GM23338 (cell line): ENCODE results near the gene EVC. TPM values are rescaled to one million over a fixed set of nuclear protein-coding genes. Genes with fewer than 3 reads are reported as not detected.

Experiments used
- ATAC-seq: fragments of 200-7000 bp; cut with Tn5 transposase; 3 replicates; pipeline ENCODE4 v1.9.1; 2020
- DNase-seq: peaks from one replicate; pipeline ENCODE4 v3.0.0-alpha.2; 2015; ENCODE audit warnings: low spot score
- H2AFZ ChIP-seq: fragments of 200-600 bp; sonication (generic); 2 replicates; pipeline ENCODE4 v1.8.0; 2016; ENCODE audit warnings: antibody characterized with exemption, mild to moderate bottlenecking, moderate library complexity
- H3F3A ChIP-seq: fragments of 200-600 bp; sonication (generic); replicated peaks from 2 replicates; pipeline ENCODE4 v1.8.0; 2017; ENCODE audit warnings: antibody characterized with exemption, mixed run types, low read depth
- H3K27ac ChIP-seq: fragments of 200-600 bp; sonication (generic); 2 replicates; pipeline ENCODE4 v1.6.1; 2016; ENCODE audit warnings: low read depth
- H3K27me3 ChIP-seq: fragments of 200-600 bp; sonication (generic); 2 replicates; pipeline ENCODE4 v1.8.0; 2016; ENCODE audit warnings: mild to moderate bottlenecking, mixed run types, moderate library complexity; ENCODE audit not compliant: insufficient read depth
- H3K36me3 ChIP-seq: fragments of 200-600 bp; sonication (generic); 2 replicates; pipeline ENCODE4 v1.8.0; 2016; ENCODE audit warnings: mild to moderate bottlenecking; ENCODE audit not compliant: insufficient read depth
- H3K4me1 ChIP-seq: fragments of 200-600 bp; sonication (generic); 2 replicates; pipeline ENCODE4 v1.8.0; 2016; ENCODE audit warnings: mild to moderate bottlenecking, moderate library complexity; ENCODE audit not compliant: insufficient read depth
- H3K4me2 ChIP-seq: fragments of 200-600 bp; sonication (generic); 2 replicates; pipeline ENCODE4 v1.7.1; 2017; ENCODE audit warnings: mixed run types
- H3K4me3 ChIP-seq: fragments of 200-600 bp; sonication (generic); 2 replicates; pipeline ENCODE4 v1.6.1; 2016; ENCODE audit warnings: mixed run types
- H3K79me2 ChIP-seq: fragments of 200-600 bp; sonication (generic); replicated peaks from 2 replicates; pipeline ENCODE4 v1.8.0; 2017; ENCODE audit warnings: mild to moderate bottlenecking; ENCODE audit not compliant: insufficient read depth
- H3K9me2 ChIP-seq: fragments of 200-600 bp; sonication (generic); 2 replicates; pipeline ENCODE4 v1.8.0; 2017; ENCODE audit not compliant: insufficient read depth
- H4K20me1 ChIP-seq: fragments of 200-600 bp; sonication (generic); replicated peaks from 2 replicates; pipeline ENCODE4 v1.8.0; 2017; ENCODE audit warnings: mild to moderate bottlenecking; ENCODE audit not compliant: insufficient read depth
- H3K27ac Mint-ChIP-seq: 2 replicates; pipeline ENCODE4 v1.8.0; 2020; ENCODE audit warnings: inconsistent platforms, mild to moderate bottlenecking, moderate library complexity, mixed read lengths
- H3K27me3 Mint-ChIP-seq: 3 replicates; pipeline ENCODE4 v1.8.0; 2022; ENCODE audit warnings: low read depth, mild to moderate bottlenecking, moderate library complexity, mixed read lengths, inconsistent platforms; ENCODE audit not compliant: insufficient read depth, poor library complexity
- H3K36me3 Mint-ChIP-seq: 3 replicates; pipeline ENCODE4 v1.8.0; 2021; ENCODE audit warnings: low read depth, mild to moderate bottlenecking, inconsistent platforms, moderate library complexity, mixed read lengths
- H3K4me1 Mint-ChIP-seq: 3 replicates; pipeline ENCODE4 v1.8.0; 2020; ENCODE audit warnings: mild to moderate bottlenecking, inconsistent platforms, mixed read lengths
- H3K4me3 Mint-ChIP-seq: 3 replicates; pipeline ENCODE4 v1.8.0; 2021; ENCODE audit warnings: moderate library complexity, mild to moderate bottlenecking, inconsistent platforms, mixed read lengths
- H3K9me3 Mint-ChIP-seq: 3 replicates; pipeline ENCODE4 v1.8.0; 2020; ENCODE audit warnings: moderate library complexity, mild to moderate bottlenecking, inconsistent platforms, mixed read lengths
- CREB1 ChIP-seq: fragments of 250-450 bp; sonication (Bioruptor Pico); IDR thresholded peaks from 2 replicates; pipeline ENCODE4 v1.5.0; 2020; ENCODE audit warnings: low read depth, mild to moderate bottlenecking, moderate library complexity
- EZH2 ChIP-seq: fragments of 200-600 bp; sonication (generic); IDR thresholded peaks from one replicate; pipeline ENCODE4 v1.8.0; 2017; ENCODE audit warnings: antibody characterized with exemption, mild to moderate bottlenecking, low read depth; ENCODE audit not compliant: unreplicated experiment
- EZH2phosphoT487 ChIP-seq: fragments of 200-600 bp; sonication (generic); IDR thresholded peaks from one replicate; pipeline ENCODE4 v1.8.1; 2018; ENCODE audit warnings: antibody characterized with exemption; ENCODE audit not compliant: unreplicated experiment
- JUNB ChIP-seq: IDR thresholded peaks from one replicate; pipeline ENCODE4 v1.6.1; 2016; ENCODE audit warnings: antibody characterized with exemption; ENCODE audit not compliant: unreplicated experiment
- NANOG ChIP-seq: IDR thresholded peaks from 2 replicates; pipeline ENCODE4 v1.6.1; 2016; ENCODE audit warnings: antibody characterized with exemption, borderline replicate concordance
- POLR2AphosphoS5 ChIP-seq: IDR thresholded peaks from 2 replicates; pipeline ENCODE4 v1.6.1; 2016; ENCODE audit warnings: antibody characterized with exemption, low read depth
- STAT1 ChIP-seq: IDR thresholded peaks from one replicate; pipeline ENCODE4 v1.6.1; 2016; ENCODE audit warnings: antibody characterized with exemption; ENCODE audit not compliant: unreplicated experiment
- ZNF114 ChIP-seq: fragments of 250-450 bp; sonication (Bioruptor Pico); IDR thresholded peaks from 2 replicates; pipeline ENCODE4 v1.5.0; 2020; ENCODE audit warnings: mild to moderate bottlenecking, moderate library complexity
- ZNF331 ChIP-seq: fragments of 250-450 bp; sonication (Bioruptor Pico); IDR thresholded peaks from 2 replicates; pipeline ENCODE4 v1.5.0; 2020; ENCODE audit warnings: low read depth, mild to moderate bottlenecking, moderate library complexity
- polyA plus RNA-seq: library from polyadenylated mRNA; unstranded; fragments of >200 nt; fragmentation: Nextera tagmentation; extraction: Ambion mirVana; gene quantifications from 2 replicates; pipeline ENCODE4 v1.2.1, GENCODE V29; 2016
- total RNA-seq: library from RNA; depleted of rRNA; stranded (reverse); fragments of >200 nt; shearing (Covaris generic); gene quantifications from 2 replicates; pipeline ENCODE4 v1.2.3, GENCODE V29; 2014
- TF ChIP-seq, protein P1 (sequence below): IDR thresholded peaks from 2 replicates; pipeline ENCODE4 v1.6.1; 2016; ENCODE audit warnings: antibody characterized with exemption
- TF ChIP-seq, protein P2 (sequence below): fragments of 250-450 bp; sonication (Bioruptor Pico); IDR thresholded peaks from 2 replicates; pipeline ENCODE4 v1.5.0; 2020; ENCODE audit warnings: mild to moderate bottlenecking, moderate library complexity
- TF ChIP-seq, protein P3 (sequence below): IDR thresholded peaks from one replicate; pipeline ENCODE4 v1.6.1; 2018; ENCODE audit warnings: antibody characterized with exemption; ENCODE audit not compliant: unreplicated experiment
- TF ChIP-seq, protein P4 (sequence below), 2 experiments: fragments of 200-600 bp in 1 of 2; sonication (generic) in 1 of 2; conservative IDR thresholded peaks; 2 replicates each; pipeline versions ENCODE4 v1.5.1 to v1.6.1; 2016 to 2017; ENCODE audit warnings: antibody characterized with exemption in 2 of 2, low read depth in 2 of 2, mild to moderate bottlenecking in 2 of 2, moderate library complexity in 1 of 2

Gene EVC
- total and polyA plus RNA-seq, 2 experiments from 2014 or later, result 1.7 to 12.8 TPM

DNA sequence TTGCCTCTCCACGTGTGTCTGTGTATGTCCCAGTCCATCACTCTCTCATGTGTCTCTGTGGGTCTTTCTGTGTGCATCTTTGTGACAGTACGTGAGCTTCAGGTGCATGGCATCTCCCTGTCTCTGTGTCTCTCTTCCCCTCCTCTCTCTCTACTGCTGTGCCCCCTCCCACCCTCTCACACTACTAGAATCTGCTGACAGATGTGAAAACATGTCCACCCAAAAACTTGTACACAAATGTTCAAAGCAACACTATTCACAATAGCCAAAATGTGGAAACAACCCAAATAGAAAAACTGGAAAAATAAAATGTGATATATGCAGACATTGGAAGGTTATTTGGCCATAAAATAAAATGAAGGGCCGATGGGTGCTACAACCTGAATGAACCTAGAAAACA is 10.0 kb downstream of the EVC start (continued):
- TF ChIP-seq, protein P1, sequence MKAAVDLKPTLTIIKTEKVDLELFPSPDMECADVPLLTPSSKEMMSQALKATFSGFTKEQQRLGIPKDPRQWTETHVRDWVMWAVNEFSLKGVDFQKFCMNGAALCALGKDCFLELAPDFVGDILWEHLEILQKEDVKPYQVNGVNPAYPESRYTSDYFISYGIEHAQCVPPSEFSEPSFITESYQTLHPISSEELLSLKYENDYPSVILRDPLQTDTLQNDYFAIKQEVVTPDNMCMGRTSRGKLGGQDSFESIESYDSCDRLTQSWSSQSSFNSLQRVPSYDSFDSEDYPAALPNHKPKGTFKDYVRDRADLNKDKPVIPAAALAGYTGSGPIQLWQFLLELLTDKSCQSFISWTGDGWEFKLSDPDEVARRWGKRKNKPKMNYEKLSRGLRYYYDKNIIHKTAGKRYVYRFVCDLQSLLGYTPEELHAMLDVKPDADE, result no peak
- no peak for TF ChIP-seq EZH2
- no peak for TF ChIP-seq ZNF331 (CRISPR knock-in tag)
- no peak for TF ChIP-seq JUNB

DNA sequence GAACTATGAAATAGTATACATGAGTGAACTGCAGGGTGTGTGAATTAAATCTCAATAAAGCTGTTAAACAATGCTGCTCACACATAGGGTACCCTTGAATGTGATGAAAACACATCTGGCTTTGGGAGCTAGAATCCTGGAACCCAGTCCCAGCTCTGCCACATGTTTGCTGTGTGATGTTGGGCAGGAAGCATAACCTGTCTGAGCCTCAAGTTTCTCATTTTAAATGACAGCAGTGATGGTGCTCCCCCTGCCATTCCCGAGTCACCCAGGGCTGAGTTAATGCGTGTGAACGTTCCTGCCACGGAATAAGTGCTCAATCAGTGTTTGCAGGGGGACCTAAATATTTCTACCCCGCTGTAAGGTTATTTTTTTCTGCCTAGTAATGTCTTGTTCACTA is 10.9 kb downstream of the EVC start:
- H3K36me3 Mint-ChIP-seq, result peaks cover 20% of the 10 kb centered on the region
- no peaks in the 10 kb centered on the region for H3K9me3 Mint-ChIP-seq
- no peak overlapping the region for H3K4me3 ChIP-seq
- H4K20me1 ChIP-seq, result no peaks in the 10 kb centered on the region; the same call in none of the 2 replicates
- H3F3A ChIP-seq, result no peaks in the 10 kb centered on the region
- H3K4me1 Mint-ChIP-seq, result peaks cover 14% of the 10 kb centered on the region
- H3K27ac ChIP-seq, result no peak overlapping the region
- ATAC-seq, result no peak
- no peaks in the 10 kb centered on the region for H3K4me1 ChIP-seq
- DNase-seq, result no peak
- H3K27me3 ChIP-seq, result no peaks in the 10 kb centered on the region
- no peak overlapping the region for H2AFZ ChIP-seq
- H3K27me3 Mint-ChIP-seq, result no peaks in the 10 kb centered on the region
- no peak overlapping the region for H3K27ac Mint-ChIP-seq
- H3K4me2 ChIP-seq, result no peak overlapping the region
- H3K79me2 ChIP-seq, result 0 out of 2 replicates have a peak, but pooled peaks cover 6% of the 10 kb centered on the region
- no peaks in the 10 kb centered on the region for H3K36me3 ChIP-seq
- no peaks in the 10 kb centered on the region for H3K9me2 ChIP-seq
- no peak overlapping the region for H3K4me3 Mint-ChIP-seq
- TF ChIP-seq, protein P2, sequence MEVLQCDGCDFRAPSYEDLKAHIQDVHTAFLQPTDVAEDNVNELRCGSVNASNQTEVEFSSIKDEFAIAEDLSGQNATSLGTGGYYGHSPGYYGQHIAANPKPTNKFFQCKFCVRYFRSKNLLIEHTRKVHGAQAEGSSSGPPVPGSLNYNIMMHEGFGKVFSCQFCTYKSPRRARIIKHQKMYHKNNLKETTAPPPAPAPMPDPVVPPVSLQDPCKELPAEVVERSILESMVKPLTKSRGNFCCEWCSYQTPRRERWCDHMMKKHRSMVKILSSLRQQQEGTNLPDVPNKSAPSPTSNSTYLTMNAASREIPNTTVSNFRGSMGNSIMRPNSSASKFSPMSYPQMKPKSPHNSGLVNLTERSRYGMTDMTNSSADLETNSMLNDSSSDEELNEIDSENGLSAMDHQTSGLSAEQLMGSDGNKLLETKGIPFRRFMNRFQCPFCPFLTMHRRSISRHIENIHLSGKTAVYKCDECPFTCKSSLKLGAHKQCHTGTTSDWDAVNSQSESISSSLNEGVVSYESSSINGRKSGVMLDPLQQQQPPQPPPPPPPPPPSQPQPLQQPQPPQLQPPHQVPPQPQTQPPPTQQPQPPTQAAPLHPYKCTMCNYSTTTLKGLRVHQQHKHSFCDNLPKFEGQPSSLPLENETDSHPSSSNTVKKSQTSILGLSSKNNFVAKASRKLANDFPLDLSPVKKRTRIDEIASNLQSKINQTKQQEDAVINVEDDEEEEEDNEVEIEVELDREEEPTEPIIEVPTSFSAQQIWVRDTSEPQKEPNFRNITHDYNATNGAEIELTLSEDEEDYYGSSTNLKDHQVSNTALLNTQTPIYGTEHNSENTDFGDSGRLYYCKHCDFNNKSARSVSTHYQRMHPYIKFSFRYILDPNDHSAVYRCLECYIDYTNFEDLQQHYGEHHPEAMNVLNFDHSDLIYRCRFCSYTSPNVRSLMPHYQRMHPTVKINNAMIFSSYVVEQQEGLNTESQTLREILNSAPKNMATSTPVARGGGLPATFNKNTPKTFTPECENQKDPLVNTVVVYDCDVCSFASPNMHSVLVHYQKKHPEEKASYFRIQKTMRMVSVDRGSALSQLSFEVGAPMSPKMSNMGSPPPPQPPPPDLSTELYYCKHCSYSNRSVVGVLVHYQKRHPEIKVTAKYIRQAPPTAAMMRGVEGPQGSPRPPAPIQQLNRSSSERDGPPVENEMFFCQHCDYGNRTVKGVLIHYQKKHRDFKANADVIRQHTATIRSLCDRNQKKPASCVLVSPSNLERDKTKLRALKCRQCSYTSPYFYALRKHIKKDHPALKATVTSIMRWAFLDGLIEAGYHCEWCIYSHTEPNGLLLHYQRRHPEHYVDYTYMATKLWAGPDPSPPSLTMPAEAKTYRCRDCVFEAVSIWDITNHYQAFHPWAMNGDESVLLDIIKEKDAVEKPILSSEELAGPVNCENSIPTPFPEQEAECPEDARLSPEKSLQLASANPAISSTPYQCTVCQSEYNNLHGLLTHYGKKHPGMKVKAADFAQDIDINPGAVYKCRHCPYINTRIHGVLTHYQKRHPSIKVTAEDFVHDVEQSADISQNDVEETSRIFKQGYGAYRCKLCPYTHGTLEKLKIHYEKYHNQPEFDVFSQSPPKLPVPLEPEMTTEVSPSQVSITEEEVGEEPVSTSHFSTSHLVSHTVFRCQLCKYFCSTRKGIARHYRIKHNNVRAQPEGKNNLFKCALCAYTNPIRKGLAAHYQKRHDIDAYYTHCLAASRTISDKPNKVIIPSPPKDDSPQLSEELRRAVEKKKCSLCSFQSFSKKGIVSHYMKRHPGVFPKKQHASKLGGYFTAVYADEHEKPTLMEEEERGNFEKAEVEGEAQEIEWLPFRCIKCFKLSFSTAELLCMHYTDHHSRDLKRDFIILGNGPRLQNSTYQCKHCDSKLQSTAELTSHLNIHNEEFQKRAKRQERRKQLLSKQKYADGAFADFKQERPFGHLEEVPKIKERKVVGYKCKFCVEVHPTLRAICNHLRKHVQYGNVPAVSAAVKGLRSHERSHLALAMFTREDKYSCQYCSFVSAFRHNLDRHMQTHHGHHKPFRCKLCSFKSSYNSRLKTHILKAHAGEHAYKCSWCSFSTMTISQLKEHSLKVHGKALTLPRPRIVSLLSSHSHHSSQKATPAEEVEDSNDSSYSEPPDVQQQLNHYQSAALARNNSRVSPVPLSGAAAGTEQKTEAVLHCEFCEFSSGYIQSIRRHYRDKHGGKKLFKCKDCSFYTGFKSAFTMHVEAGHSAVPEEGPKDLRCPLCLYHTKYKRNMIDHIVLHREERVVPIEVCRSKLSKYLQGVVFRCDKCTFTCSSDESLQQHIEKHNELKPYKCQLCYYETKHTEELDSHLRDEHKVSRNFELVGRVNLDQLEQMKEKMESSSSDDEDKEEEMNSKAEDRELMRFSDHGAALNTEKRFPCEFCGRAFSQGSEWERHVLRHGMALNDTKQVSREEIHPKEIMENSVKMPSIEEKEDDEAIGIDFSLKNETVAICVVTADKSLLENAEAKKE, result no peak
- no peak for TF ChIP-seq STAT1
- no peak for TF ChIP-seq POLR2AphosphoS5
- no peak for TF ChIP-seq ZNF114 (CRISPR knock-in tag)
- TF ChIP-seq JUNB, result no peak
- TF ChIP-seq NANOG, result no peak
- no peak for TF ChIP-seq ZNF331 (CRISPR knock-in tag)
- TF ChIP-seq EZH2phosphoT487, result no peak
- TF ChIP-seq, protein P3, sequence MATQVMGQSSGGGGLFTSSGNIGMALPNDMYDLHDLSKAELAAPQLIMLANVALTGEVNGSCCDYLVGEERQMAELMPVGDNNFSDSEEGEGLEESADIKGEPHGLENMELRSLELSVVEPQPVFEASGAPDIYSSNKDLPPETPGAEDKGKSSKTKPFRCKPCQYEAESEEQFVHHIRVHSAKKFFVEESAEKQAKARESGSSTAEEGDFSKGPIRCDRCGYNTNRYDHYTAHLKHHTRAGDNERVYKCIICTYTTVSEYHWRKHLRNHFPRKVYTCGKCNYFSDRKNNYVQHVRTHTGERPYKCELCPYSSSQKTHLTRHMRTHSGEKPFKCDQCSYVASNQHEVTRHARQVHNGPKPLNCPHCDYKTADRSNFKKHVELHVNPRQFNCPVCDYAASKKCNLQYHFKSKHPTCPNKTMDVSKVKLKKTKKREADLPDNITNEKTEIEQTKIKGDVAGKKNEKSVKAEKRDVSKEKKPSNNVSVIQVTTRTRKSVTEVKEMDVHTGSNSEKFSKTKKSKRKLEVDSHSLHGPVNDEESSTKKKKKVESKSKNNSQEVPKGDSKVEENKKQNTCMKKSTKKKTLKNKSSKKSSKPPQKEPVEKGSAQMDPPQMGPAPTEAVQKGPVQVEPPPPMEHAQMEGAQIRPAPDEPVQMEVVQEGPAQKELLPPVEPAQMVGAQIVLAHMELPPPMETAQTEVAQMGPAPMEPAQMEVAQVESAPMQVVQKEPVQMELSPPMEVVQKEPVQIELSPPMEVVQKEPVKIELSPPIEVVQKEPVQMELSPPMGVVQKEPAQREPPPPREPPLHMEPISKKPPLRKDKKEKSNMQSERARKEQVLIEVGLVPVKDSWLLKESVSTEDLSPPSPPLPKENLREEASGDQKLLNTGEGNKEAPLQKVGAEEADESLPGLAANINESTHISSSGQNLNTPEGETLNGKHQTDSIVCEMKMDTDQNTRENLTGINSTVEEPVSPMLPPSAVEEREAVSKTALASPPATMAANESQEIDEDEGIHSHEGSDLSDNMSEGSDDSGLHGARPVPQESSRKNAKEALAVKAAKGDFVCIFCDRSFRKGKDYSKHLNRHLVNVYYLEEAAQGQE, result no peak
- no peak for TF ChIP-seq EZH2
- TF ChIP-seq CREB1 (CRISPR knock-in tag), result no peak
- TF ChIP-seq, protein P4, sequence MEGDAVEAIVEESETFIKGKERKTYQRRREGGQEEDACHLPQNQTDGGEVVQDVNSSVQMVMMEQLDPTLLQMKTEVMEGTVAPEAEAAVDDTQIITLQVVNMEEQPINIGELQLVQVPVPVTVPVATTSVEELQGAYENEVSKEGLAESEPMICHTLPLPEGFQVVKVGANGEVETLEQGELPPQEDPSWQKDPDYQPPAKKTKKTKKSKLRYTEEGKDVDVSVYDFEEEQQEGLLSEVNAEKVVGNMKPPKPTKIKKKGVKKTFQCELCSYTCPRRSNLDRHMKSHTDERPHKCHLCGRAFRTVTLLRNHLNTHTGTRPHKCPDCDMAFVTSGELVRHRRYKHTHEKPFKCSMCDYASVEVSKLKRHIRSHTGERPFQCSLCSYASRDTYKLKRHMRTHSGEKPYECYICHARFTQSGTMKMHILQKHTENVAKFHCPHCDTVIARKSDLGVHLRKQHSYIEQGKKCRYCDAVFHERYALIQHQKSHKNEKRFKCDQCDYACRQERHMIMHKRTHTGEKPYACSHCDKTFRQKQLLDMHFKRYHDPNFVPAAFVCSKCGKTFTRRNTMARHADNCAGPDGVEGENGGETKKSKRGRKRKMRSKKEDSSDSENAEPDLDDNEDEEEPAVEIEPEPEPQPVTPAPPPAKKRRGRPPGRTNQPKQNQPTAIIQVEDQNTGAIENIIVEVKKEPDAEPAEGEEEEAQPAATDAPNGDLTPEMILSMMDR (conservative IDR thresholded peaks at IDR 0.05; ENCODE audit: low read depth in 2 of 2), result no peak
